HG02610 (cell line): ENCODE measurements around the gene MYO5A.

ENCODE experiments used
- ATAC-seq: cut with Tn5 transposase; IDR thresholded peaks from one replicate; pipeline ENCODE4 v1.9.1; 2021; ENCODE audit warnings: mild to moderate bottlenecking, moderate library complexity; ENCODE audit not compliant: unreplicated experiment

Gene MYO5A

DNA sequence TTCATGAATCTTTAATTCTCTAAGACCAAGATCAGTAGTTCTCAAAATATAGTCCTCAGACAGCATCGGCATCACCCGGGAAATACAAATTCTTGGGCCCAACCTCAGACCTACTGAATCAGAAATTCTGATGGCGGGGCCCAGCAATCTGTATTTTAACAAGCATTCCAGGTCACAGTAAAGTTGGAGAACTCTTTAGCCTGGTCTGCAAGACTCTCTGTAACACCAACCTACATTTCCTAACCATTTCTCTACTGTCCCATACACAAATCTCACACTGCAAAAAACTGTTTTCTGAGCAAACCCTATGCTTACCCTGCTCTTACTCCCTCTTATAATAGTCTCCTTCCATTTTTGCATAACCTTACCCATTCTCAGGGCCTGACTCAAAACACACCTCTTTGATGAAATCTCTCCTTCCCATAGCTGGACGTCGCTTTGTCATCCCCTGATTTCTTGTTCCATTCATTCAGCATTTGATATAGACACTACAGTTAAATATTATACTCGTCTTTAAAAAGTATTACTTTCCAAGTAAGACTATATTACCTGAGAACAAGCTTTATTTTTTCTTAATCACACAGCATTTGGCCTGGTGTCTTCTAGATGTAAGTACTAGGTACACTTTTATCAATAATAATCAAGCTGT lies 149.8 kb downstream of the MYO5A start:
- peak; percentile 63 for ATAC-seq

GRCh38 chr15:52370010-52370409 lies 158.7 kb downstream of the MYO5A start:
- no peak for ATAC-seq

- no peak for ATAC-seq
Observed at GRCh38 chr15:52369455-52369854, 159.2 kb downstream of the MYO5A start.

DNA sequence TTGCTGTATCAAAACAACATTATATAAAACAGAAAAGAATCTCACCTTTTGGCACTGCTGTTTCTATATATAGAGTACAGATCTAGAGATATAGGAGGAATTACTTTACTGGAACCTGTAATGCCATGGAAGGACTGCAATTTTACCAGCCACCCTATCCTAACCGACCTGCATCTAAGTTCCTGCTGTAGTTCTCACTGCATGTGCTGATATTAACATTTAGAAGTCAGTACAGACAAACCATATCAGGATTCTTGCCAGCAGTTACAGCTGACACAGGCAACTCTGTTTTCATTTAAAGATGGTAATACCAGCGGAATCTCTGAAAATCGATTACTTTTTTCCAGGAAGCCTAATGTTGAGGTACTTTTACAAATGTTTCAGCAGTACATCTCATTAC lies 159.7 kb downstream of the MYO5A start:
- no peak for ATAC-seq

GRCh38 chr15:52368402-52368801 lies 160.3 kb downstream of the MYO5A start:
- ATAC-seq = no peak

GRCh38 chr15:52362497-52362896 lies 166.2 kb downstream of the MYO5A start:
- ATAC-seq = no peak

- ATAC-seq = no peak
Observed at GRCh38 chr15:52361975-52362494, 166.6 kb downstream of the MYO5A start.

DNA sequence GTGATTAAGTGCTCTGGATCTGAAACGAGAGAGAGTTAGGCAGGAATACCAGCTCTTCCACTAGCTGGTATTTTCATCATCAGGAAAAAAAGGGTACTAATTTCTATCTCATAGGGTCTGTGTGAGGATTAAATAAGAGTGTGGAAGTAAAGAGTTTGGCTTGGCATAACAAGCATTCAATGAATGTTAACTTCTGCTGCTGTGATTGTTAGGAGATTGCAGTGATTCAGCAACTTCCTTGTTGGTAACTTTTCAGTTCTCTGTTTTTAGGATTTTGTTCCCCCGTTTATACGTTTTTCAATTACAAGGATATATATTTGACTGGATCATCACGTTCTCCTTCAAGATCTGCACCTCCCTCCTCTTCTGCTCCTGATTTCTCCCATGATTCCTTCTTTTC lies 167.2 kb downstream of the MYO5A start:
- no peak for ATAC-seq

DNA sequence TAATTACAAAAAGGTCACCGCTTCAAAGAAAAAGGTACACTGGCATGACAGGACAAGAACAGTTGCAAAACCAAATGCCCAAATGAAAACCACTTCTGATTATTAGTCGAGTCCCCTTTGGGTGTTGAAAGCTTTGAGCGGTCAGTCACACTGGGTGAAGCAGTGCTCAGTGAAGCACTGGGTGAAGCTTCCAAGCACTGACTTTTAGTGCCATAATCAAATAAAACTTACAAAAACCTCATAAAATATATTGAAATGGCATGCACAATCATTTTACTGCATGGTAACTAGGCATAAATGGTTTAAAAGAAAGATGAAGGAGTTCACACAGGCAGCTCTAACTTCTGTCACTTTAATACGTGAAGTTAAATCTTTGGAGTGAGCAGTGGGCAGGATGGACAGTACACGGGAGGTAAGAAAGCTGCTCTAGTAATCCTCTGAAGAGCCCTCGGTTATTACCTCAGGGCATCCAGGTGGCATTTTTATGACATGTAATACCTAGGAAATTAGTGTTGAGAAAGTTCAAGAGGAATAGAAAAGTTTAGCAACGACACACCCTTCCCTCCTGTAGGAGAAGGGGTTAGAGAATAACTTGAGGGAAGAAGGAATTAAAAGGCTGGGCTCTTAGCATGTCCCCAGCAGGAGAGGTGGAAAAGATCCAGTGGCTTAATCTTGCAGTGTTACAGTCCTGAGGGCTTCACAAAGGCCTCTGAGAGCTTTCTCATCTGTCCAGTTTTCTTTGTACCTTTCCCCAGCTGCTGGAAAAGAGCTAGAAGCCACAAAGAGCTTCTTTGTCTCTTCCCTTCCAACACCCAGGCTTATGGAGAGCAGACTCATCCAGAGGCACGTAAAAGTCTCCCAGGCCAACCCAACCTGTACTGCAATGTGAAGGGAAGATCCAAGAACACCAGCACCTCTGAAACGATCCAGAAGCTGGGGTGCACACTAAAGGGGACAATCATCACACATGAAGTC lies 168.2 kb downstream of the MYO5A start:
- no peak for ATAC-seq

- no peak for ATAC-seq
Observed at GRCh38 chr15:52359722-52360121, 169.0 kb downstream of the MYO5A start.

DNA sequence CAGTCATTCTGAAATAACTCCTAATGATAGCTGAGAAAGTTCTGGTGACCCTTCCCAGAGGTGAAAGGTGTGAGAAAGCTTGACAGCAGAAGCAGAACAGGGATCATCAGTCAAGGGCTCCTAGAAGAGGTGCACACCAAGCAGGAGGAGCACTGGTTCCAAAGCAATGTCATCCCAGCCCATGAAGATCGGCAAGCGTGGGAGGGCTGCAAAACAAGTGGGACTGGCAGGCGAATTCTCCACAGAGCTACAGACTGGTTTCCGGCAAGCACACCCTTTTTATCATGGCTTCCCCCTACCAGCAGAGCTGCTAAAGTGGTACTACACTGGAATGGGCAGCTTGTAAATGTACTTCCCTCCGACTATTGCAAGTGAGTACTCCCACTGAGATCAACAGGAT lies 170.7 kb downstream of the MYO5A start:
- no peak for ATAC-seq

DNA sequence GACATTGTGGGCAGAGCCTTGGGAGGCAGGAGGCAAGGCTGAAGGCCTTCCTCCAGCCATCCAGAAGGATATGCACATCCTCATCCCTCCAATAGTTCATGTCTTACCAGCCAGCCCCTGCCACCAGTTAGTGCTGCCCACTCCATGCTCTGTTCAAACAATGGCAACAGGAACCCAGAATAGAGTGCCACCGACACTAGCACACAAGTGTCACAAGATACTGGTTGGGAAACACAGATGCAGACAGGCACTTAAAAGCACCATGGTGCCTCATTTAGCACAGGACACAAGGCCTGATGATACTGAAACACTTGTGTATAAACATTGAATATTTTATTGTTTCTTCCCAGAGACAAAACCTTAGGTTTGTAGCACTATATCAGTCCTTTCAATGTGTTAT lies 176.6 kb downstream of the MYO5A start:
- no peak for ATAC-seq

- no peak for ATAC-seq
Observed at GRCh38 chr15:52351206-52351908, 177.3 kb downstream of the MYO5A start.

DNA sequence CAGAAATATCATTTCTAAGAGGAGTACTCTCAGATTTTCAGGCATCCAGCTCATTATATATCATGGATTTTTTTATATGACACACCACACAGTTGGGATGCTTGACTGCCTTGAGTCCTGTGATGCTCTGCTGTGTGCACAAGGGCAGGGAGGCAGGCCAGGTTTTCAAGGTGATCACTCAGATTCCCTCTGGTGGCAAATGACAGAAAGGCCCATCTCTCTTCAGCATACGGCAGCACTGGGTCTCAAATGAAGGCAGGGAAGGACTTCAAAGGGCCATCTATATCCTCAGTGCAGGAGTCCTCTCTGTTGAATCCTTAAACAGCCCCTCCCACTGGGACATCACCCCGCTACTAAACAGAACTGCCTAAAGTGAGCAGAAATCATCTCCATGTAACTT lies 178.3 kb downstream of the MYO5A start:
- no peak for ATAC-seq

DNA sequence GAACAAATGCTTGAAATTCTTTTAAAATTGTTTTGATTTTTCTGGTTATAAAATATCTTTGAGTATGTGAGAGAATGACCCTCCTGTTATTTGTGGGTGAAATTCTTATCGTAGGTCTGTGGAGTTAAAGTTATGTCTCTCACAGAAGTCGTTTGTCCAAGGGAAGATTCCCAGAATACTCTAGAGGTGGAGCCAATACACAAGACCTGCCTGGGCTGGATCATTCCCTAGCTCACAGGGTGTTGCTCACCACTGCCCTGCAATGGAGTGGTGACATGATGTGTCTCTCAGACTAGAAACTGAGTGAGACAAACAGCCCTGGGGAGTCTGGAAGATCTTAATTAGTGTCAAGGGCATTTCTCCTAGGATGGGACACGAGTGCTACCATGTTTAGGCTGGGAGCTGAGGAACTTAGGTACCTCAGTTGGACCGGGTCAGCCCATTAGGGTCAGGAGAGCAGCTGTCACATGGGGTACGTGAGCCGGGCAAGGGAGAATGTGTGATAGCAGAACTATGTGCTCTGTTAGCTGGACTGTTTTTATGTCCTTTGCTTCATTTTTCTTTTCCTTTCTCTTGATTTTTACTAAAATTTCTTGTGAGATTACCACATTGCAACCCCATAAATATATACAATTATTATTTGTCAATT lies 179.5 kb downstream of the MYO5A start:
- ATAC-seq = no peak

GRCh38 chr15:52348056-52348745 lies 180.5 kb downstream of the MYO5A start:
- no peak for ATAC-seq

DNA sequence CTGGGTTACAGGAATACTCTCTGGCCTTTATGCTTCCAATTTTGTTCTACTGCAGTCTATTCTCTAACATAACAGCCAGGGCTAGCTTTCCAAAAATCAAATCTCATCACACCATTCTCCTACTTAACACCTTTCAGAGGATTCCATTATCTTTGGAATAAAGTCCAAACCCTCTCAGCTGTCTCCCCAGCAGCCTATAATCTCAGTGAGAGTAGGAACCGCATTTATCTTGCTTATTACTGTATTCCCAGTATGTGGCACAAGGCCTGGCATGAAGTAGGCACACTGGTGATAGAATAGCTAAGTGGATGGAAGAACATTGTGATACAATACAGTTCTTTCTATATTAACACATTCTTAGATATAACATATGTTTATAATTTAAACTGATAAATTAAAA lies 184.1 kb downstream of the MYO5A start:
- ATAC-seq = no peak

- ATAC-seq = no peak
Observed at GRCh38 chr15:52343831-52344230, 184.8 kb downstream of the MYO5A start.

GRCh38 chr15:52340093-52340492 lies 188.6 kb downstream of the MYO5A start:
- no peak for ATAC-seq

- ATAC-seq = no peak
Observed at GRCh38 chr15:52338891-52339290, 189.8 kb downstream of the MYO5A start.
